Prostate gland (tissue), 2 donors: ENCODE results near the gene RNF39.

Experiments used
- CTCF ChIP-seq, 4 experiments: fragments of 200-600 bp in 2 of 4; fragments of 450-650 bp in 2 of 4; sonication (generic) in 2 of 4; IDR thresholded peaks; 1 replicate in 3 of 4; 2 replicates in 1 of 4; pipeline ENCODE4 v1.5.1; 2016 to 2019; ENCODE audit warnings: antibody characterized with exemption in 4 of 4, mild to moderate bottlenecking in 2 of 4, moderate library complexity in 2 of 4
- POLR2A ChIP-seq: fragments of 450-650 bp; IDR thresholded peaks from one replicate; pipeline ENCODE4 v1.6.1; 2016; ENCODE audit warnings: antibody characterized with exemption, mild to moderate bottlenecking
- POLR2AphosphoS5 ChIP-seq: sonication (generic); formaldehyde crosslinking; IDR thresholded peaks from one replicate; pipeline ENCODE4 v1.6.1; 2017; ENCODE audit warnings: antibody characterized with exemption

- TF ChIP-seq CTCF (IDR thresholded peaks at IDR 0.05) (no peak), POLR2A (no peak), POLR2AphosphoS5 (no peak)
Measured at GRCh38 chr6:30111266-30111856, 35.8 kb upstream of the RNF39 start.
